ENCODE data around the gene PCNX3. TPM values are rescaled to one million over a fixed set of nuclear protein-coding genes. Genes with fewer than 3 reads are reported as not detected.

PCNX3 gene
- total and polyA plus RNA-seq, 2 of the 13 experiments (the other 11 are each of a cell fraction or from before 2014, with no cell fraction given) = 16.2 to 23.0 TPM

DNA sequence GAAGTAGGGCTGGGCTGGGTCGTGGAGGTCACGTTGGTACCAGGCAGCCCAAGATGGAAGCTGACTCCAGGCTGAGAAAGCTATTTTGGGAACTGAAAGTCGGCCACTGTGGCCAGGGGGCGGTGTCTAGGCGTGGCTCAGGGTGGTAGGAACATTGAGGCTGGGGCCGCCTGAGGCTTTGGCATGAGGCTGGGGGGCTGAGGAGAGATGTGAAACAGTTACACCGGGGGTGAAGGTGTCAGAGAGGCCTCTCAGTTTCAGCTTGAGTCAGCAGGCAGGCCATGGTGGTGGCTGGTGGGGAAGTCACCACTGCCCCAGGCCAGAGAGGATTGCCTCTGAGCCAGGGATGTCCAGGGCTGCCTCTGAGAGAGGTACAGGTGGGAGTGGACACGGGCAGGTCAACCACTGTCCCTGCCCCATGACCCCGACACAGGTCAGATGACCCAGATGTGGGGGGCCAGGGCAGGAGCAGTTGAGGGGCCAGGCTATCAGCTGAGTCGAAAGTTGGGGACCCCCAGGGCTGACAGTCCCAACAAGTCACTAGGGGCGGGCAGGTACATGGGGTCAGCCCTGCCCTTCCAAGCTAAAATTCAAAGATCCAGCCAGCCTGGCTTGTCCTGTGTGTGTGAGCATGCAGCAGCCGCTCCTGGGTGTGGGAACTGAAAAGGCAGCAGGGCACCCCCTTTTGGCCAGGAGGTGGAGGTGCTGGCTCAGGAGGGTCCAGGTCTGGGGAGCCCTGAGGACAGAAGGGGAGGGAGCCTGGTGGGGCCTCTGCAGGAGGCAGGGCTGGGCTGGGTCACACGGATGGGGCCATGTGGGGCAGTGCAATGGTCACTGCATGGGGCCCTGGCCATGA lies 27.1 kb upstream of the PCNX3 start (continued):
- TF ChIP-seq, protein P1, sequence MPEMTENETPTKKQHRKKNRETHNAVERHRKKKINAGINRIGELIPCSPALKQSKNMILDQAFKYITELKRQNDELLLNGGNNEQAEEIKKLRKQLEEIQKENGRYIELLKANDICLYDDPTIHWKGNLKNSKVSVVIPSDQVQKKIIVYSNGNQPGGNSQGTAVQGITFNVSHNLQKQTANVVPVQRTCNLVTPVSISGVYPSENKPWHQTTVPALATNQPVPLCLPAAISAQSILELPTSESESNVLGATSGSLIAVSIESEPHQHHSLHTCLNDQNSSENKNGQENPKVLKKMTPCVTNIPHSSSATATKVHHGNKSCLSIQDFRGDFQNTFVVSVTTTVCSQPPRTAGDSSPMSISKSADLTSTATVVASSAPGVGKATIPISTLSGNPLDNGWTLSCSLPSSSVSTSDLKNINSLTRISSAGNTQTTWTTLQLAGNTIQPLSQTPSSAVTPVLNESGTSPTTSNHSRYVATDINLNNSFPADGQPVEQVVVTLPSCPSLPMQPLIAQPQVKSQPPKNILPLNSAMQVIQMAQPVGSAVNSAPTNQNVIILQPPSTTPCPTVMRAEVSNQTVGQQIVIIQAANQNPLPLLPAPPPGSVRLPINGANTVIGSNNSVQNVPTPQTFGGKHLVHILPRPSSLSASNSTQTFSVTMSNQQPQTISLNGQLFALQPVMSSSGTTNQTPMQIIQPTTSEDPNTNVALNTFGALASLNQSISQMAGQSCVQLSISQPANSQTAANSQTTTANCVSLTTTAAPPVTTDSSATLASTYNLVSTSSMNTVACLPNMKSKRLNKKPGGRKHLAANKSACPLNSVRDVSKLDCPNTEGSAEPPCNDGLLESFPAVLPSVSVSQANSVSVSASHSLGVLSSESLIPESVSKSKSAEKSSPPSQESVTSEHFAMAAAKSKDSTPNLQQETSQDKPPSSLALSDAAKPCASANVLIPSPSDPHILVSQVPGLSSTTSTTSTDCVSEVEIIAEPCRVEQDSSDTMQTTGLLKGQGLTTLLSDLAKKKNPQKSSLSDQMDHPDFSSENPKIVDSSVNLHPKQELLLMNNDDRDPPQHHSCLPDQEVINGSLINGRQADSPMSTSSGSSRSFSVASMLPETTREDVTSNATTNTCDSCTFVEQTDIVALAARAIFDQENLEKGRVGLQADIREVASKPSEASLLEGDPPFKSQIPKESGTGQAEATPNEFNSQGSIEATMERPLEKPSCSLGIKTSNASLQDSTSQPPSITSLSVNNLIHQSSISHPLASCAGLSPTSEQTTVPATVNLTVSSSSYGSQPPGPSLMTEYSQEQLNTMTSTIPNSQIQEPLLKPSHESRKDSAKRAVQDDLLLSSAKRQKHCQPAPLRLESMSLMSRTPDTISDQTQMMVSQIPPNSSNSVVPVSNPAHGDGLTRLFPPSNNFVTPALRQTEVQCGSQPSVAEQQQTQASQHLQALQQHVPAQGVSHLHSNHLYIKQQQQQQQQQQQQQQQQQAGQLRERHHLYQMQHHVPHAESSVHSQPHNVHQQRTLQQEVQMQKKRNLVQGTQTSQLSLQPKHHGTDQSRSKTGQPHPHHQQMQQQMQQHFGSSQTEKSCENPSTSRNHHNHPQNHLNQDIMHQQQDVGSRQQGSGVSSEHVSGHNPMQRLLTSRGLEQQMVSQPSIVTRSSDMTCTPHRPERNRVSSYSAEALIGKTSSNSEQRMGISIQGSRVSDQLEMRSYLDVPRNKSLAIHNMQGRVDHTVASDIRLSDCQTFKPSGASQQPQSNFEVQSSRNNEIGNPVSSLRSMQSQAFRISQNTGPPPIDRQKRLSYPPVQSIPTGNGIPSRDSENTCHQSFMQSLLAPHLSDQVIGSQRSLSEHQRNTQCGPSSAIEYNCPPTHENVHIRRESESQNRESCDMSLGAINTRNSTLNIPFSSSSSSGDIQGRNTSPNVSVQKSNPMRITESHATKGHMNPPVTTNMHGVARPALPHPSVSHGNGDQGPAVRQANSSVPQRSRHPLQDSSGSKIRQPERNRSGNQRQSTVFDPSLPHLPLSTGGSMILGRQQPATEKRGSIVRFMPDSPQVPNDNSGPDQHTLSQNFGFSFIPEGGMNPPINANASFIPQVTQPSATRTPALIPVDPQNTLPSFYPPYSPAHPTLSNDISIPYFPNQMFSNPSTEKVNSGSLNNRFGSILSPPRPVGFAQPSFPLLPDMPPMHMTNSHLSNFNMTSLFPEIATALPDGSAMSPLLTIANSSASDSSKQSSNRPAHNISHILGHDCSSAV (CRISPR knock-in tag; IDR thresholded peaks at IDR 0.05; ENCODE audit: borderline replicate concordance) = no peak
- TF ChIP-seq ZZZ3 (CRISPR knock-in tag; IDR thresholded peaks at IDR 0.05; ENCODE audit: borderline replicate concordance) = no peak
- TF ChIP-seq SAFB2 (CRISPR knock-in tag; IDR thresholded peaks at IDR 0.05; ENCODE audit: borderline replicate concordance, low read depth) = no peak
- no peak for TF ChIP-seq SNAPC2 (CRISPR knock-in tag; IDR thresholded peaks at IDR 0.05)
- TF ChIP-seq HNF4A (CRISPR knock-in tag; IDR thresholded peaks at IDR 0.05) = 0 out of 2 replicates have a peak, but pooled peaks have one; percentile 8
- no peak for TF ChIP-seq BRCA1 (CRISPR knock-in tag; IDR thresholded peaks at IDR 0.05)
- no peak for TF ChIP-seq MTA3 (CRISPR knock-in tag; IDR thresholded peaks at IDR 0.05)
- peak; percentile 78 for TF ChIP-seq STAG1 (CRISPR knock-in tag; IDR thresholded peaks at IDR 0.05)
- TF ChIP-seq, protein P2, sequence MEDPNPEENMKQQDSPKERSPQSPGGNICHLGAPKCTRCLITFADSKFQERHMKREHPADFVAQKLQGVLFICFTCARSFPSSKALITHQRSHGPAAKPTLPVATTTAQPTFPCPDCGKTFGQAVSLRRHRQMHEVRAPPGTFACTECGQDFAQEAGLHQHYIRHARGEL (CRISPR knock-in tag; IDR thresholded peaks at IDR 0.05) = no peak
- no peak for TF ChIP-seq HMG20A (CRISPR knock-in tag; IDR thresholded peaks at IDR 0.05; ENCODE audit: borderline replicate concordance)
- TF ChIP-seq, protein P3, sequence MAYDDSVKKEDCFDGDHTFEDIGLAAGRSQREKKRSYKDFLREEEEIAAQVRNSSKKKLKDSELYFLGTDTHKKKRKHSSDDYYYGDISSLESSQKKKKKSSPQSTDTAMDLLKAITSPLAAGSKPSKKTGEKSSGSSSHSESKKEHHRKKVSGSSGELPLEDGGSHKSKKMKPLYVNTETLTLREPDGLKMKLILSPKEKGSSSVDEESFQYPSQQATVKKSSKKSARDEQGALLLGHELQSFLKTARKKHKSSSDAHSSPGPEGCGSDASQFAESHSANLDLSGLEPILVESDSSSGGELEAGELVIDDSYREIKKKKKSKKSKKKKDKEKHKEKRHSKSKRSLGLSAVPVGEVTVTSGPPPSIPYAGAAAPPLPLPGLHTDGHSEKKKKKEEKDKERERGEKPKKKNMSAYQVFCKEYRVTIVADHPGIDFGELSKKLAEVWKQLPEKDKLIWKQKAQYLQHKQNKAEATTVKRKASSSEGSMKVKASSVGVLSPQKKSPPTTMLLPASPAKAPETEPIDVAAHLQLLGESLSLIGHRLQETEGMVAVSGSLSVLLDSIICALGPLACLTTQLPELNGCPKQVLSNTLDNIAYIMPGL (CRISPR knock-in tag; IDR thresholded peaks at IDR 0.05; ENCODE audit: borderline replicate concordance in 1 of 2, low read depth in 1 of 2) = peak; percentile 35 to 48; a peak in 1 of 4 replicates
- TF ChIP-seq NR2F6 (IDR thresholded peaks at IDR 0.05) = no peak
- no peak for TF ChIP-seq NR2F6 (CRISPR knock-in tag; IDR thresholded peaks at IDR 0.05)
- no peak for TF ChIP-seq EP300 (IDR thresholded peaks at IDR 0.05; ENCODE audit: low read depth in 2 of 2, low read length in 2 of 2)
- TF ChIP-seq EP300 (CRISPR knock-in tag; IDR thresholded peaks at IDR 0.05; ENCODE audit: borderline replicate concordance) = no peak
- no peak for TF ChIP-seq MED13 (CRISPR knock-in tag; IDR thresholded peaks at IDR 0.05)
- TF ChIP-seq ZNF747 (CRISPR knock-in tag; IDR thresholded peaks at IDR 0.05; ENCODE audit: borderline replicate concordance) = no peak
- no peak for TF ChIP-seq TBX2 (CRISPR knock-in tag; IDR thresholded peaks at IDR 0.05; ENCODE audit: borderline replicate concordance)
- TF ChIP-seq NCOA5 (CRISPR knock-in tag; IDR thresholded peaks at IDR 0.05) = no peak
- TF ChIP-seq HDAC2 (CRISPR knock-in tag; IDR thresholded peaks at IDR 0.05) = no peak
- TF ChIP-seq IKZF1 (IDR thresholded peaks at IDR 0.05) = no peak
